GM19035 (cell line): Measurements from ENCODE around the gene DDAH2.

Experiments used
- ATAC-seq: cut with Tn5 transposase; IDR thresholded peaks from one replicate; pipeline ENCODE4 v1.9.1; 2021; ENCODE audit not compliant: unreplicated experiment

Gene DDAH2, protein sequence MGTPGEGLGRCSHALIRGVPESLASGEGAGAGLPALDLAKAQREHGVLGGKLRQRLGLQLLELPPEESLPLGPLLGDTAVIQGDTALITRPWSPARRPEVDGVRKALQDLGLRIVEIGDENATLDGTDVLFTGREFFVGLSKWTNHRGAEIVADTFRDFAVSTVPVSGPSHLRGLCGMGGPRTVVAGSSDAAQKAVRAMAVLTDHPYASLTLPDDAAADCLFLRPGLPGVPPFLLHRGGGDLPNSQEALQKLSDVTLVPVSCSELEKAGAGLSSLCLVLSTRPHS

GRCh38 chr6:31728767-31729514 lies at the start of gene DDAH2:
Gene DDAH2, minus strand, starts transcription at chr6:31729299. Its CDS starts 138 bp downstream, at chr6:31729161.
- ATAC-seq: no peak

- ATAC-seq: no peak
Observed at GRCh38 chr6:31778193-31778592, 49.1 kb upstream of the DDAH2 start.

GRCh38 chr6:31777667-31778050 lies 48.6 kb upstream of the DDAH2 start:
- ATAC-seq: no peak

DNA sequence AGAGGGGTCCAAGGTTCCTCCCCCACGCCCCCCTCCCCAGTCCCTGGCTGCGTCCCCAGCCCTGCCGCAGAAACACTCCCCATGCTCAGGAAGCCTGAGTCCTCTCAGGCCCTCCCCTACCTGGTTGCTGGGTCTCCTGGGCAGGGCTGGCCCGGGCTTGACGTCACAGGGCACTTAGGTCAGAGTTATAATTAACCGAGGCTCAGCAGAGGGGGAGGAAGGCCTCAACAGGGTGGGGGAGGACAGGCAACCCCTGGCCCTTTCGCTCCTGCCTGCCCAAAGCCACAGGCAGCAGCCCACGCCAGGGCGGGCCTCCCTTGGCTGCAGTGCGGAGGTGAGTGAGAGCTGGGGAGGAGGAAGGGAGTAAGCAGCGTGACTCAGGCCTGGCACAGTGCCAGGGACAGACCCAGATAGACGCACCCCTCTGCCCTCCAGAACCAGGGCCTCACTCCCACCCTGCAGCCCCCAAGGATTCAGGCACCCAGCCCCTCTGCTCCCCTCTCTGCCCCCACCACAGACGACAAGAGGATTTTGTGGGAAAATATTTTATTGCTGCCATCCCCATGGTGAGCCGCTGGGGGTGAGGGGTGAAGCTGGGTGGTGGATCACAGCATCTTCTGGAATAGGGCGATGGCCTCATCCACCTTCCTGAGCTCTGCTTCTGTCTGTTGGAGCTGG lies 48.0 kb upstream of the DDAH2 start, which contains the start of gene VWA7:
Gene VWA7, minus strand, starts transcription at position 340 of the 678 bp plus-strand sequence. CDS start 549 bp downstream, outside the sequence.
- peak; percentile 71 for ATAC-seq

GRCh38 chr6:31776485-31776988 lies 47.4 kb upstream of the DDAH2 start:
- ATAC-seq: no peak

- no peak for ATAC-seq
Observed at GRCh38 chr6:31775633-31776484, 46.8 kb upstream of the DDAH2 start.

DNA sequence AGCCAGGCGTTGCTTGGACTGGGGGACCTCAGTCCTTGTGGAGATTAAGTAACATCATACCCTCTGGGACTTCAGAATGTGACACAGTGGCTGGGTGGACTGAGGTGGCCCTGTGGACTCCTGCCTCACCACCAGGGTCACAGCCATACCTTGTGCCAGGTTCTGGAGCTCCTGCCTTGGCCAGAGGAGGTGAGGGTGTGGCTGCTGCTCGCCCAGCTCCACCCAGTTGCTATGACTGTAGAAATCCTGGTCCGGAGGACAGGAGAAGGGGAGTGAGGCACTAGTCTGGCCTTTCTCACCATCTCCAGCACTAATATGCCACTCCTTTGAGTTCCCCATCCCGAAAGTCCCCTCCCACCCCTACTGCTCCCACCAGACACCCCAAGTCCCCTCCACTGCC lies 46.1 kb upstream of the DDAH2 start:
- ATAC-seq: no peak

DNA sequence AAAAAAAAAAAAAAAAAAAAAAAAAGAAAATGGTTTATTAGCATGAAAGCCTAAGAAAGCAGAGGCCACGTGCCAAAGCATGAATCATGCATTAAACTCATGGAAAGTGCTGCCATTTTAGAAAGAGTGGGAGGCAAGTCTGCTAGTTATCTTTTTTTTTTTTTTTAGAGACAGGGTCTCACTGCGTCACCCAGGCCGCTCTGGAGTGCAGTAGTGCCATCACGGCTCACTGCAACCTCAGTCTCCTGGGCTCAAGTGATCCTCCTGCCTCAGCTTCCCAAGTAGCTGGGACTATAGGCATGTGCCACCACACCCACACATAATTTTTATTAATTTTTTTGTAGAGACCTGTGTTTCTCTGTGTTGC lies 42.9 kb upstream of the DDAH2 start:
- ATAC-seq: no peak

- no peak for ATAC-seq
Observed at GRCh38 chr6:31770860-31771259, 41.8 kb upstream of the DDAH2 start.

GRCh38 chr6:31769684-31770371 lies 40.7 kb upstream of the DDAH2 start:
- ATAC-seq: no peak

DNA sequence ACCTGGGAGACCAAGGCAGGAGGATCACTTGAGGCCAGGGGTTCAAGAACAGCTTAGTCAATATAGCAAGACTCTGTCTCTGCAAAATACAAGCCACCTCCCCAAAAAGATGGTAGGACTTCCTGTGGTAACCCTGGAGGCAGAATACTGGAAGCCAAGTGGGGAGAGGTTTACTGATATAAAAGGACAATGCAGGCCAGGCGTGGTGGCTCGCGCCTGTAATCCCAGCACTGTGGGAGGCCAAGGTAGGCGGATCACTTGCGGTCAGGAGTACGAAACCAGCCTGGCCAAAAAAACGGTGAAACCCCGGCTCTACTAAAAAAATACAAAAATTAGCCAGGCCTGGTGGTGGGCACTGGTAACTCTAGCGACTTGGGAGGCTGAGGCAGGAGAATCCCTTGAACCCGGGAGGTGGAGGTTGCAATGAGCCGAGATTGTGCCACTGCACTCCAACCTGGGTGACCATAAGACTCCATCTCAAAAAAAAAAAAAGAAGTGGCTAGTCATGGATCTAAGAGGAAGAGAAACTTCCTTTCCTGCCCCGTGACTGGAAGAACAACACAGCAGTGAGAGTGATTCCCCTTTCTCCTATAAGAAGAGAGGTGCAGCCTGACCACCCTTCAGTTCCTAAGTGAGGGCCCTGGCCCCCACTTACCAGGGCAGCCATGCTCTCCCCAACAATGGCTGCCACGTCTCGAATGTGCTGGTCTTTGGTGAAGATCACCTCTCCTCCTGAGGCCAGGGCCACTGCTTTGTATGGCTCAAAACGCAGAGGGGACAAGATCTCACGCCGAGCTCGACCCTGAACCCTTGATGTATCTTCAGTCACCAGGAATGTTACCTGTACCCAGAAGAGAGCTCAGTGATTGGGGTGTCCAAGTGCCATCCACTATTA lies 39.5 kb upstream of the DDAH2 start:
- ATAC-seq: no peak

DNA sequence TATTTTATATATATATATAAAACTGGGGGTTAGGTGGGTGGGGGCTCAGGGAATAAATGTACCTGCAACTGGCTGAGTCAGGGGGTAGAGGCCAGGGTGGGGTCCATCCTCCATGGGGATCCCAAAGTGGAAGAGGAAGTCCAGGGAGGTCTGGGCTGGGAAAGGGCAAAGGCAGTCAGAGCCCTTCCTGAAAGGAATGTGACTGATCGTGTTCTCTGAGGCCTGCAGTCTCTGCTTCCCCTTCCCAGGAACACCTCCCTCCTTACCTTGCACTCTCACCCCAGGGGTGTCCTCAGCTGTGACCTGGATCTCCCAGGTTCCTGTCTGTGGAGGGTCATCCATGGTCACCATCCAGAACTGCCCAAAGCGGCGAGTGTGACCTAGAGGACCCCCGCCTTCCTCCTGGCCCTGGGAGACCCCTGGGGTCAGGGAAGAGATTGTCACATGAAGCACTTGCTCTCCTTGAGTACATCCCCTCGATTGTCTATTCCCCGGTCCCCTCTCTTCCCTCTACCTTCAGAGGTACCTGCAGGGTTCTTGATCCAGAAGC lies 38.1 kb upstream of the DDAH2 start:
- ATAC-seq: no peak

DNA sequence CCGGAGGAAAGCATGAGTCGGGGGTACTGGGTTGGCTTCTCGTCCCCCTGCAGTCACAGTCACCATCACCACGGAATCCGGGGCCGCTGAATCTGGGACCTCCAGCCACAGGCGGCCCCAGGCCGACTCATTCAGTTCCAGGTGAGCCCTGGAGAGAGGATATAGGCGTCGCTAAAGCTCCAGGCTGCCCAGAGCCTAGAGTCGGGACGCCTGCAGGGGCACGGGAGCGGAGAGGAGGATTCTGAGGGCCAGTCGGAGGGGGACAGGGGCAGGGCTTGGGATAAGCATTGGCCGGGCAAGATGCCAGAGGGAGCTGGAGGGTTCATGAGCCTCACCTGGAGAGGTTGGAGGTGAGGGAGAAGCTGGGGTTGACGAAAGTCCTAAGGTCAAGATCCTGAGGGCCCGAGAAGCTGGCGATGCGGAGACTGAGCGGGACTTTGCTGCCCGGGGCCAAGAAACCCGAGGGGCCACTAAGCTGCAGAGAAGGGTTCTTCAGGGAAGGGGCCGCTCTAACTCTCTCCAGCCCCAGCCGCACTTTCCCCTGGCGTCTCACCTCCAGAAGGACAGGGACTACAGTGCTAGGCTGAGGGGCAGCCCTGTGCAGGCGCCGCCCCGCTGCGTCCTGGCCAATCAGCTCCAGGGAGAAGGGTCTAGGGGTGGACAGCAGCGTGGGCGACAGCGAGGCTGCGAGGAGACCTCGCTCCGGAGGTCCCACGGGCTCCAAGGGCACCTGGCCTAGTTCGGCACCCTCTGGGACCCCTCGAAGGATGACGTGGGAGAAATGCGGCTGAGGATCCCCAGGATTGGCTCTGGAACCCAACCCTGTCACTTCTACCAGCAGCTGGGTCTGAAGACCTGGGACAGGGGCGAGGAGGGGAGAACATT lies 37.1 kb upstream of the DDAH2 start:
- ATAC-seq: no peak

- ATAC-seq: no peak
Observed at GRCh38 chr6:31765559-31765909, 36.4 kb upstream of the DDAH2 start.

DNA sequence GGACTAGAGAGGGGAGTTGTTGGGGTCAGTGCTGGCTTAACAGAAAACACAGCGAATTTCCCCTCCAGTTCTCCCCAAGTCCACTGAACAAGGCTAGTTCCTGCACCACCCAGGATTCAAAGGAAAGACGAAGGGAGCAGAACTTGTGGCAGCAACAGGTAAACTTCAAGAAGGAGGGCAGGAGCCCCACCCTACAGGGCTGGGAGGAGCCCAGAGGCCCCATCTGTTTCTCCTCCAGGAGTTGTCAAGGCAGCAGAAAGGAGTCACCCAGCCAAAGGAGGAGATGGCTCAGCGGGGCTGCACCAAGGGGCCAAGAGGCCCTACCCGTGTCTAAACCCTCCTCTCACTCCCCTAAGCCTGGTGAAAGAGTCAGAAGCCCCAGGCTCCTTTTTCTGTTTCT lies 35.1 kb upstream of the DDAH2 start:
- no peak for ATAC-seq

DNA sequence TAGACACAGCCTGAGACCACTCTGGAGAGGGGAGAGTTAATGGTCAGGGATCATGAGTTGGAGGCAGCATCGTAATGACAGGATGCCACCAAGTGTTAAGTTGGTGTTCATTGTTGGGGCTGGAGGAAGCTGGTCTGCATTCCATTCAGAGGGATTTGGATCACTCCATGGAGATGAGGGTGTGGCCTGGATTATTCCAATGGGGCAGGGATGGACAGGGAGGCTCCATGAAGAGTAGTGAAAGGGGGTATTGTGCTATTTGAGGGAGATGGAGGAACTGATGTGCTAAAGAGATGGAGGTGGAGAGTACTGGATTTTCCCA lies 34.5 kb upstream of the DDAH2 start:
- no peak for ATAC-seq

DNA sequence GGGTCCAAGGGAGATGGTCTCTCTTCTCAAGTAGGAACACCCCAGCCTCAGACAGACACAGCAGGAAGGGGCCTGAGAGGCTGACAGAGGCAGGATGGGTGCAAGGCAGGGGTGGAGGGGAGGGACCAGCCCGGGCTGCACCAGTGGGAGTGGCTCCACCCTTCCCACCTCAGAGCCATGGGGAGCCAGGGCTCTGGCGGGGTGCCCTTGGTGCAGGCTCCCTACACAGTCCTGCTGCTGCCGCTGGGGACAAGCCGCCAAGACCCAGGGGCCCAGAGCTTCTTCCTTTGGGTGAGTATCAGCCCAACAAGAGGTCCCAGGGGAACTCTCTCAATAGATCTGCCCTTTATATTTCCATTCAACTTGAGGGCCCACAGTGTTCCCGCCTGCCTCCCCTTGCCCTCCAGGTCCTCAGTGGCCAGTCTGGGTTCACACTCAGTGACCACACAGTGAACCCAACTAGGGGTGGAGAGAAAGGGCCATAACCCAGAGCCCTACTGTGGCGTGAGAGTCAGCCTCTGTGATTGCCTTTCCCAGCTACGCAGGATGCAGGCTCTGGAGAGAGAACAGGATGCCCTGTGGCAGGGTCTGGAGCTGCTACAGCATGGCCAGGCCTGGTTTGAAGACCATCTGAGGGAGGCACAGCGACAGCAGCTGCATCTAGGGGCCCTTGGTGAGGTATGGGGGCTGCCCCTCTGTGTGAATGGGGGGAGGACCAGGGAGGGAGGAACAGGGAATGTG lies 33.9 kb upstream of the DDAH2 start:
- ATAC-seq: no peak

DNA sequence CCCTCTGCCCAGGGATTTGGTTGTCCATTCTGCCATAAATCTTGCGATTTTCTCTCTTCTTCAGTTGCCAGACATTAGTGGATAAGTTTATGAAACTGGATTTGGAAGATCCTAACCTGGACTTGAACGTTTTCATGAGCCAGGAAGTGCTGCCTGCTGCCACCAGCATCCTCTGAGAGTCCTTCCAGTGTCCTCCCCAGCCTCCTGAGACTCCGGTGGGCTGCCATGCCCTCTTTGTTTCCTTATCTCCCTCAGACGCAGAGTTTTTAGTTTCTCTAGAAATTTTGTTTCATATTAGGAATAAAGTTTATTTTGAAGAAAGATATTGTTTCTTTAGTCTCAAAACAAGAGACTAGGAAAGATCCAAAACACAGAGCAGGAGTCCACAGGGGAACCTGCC lies 33.3 kb upstream of the DDAH2 start, which contains the start of gene SAPCD1:
Gene SAPCD1, plus strand, starts transcription at position 301 of the 400 bp plus-strand sequence. CDS start 399 bp downstream, outside the sequence.
- no peak for ATAC-seq
